B cell (primary cell): ENCODE measurements around the gene KIAA0586. TPM values are rescaled to one million over a fixed set of nuclear protein-coding genes. Genes with fewer than 3 reads are reported as not detected.
"Not testable (repeated sequence)": the region's sequence is repeated elsewhere in the genome, so short reads cannot be mapped to it uniquely, and the experiment has no call there.

Experiments
- ATAC-seq: fragments of 200-7000 bp; cut with Tn5 transposase; one replicate; pipeline ENCODE4 v1.10.0; 2021; ENCODE audit warnings: low read depth, mild to moderate bottlenecking, moderate number of reproducible peaks, moderate library complexity
- CTCF ChIA-PET: fragments of 350-600 bp; sonication (Branson Sonifier 250); formaldehyde crosslinking; loops from one replicate; lab custom pipeline; 2021; ENCODE audit warnings: antibody characterized with exemption, inconsistent platforms; lab: Charles Lee
- POLR2A ChIA-PET: fragments of 350-600 bp; sonication (Branson Sonifier 250); formaldehyde crosslinking; loops from one replicate; lab custom pipeline; 2021; ENCODE audit warnings: antibody characterized with exemption; lab: Charles Lee
- DNase-seq: peaks from one replicate; pipeline ENCODE4 v3.0.0; 2013
- H2AFZ ChIP-seq: 2 replicates; pipeline ENCODE4 v1.6.1; 2012; ENCODE audit warnings: mild to moderate bottlenecking, low read depth, low read length; ENCODE audit not compliant: insufficient read depth, poor library complexity, severe bottlenecking
- H3K27ac ChIP-seq, 2 donors: 1 replicate in 1 of 2; 2 replicates in 1 of 2; pipeline ENCODE4 v1.5.1; 2012 to 2013; ENCODE audit warnings: low read length in 2 of 2, mild to moderate bottlenecking in 2 of 2, moderate library complexity in 1 of 2
- H3K27me3 ChIP-seq, 4 experiments: fragments of 200-600 bp in 1 of 4; sonication (generic) in 1 of 4; replicated peaks in 1 of 4; 1 replicate in 2 of 4; 2 replicates in 2 of 4; pipeline versions ENCODE4 v1.6.1 to v1.7.0; 2013 to 2016; ENCODE audit warnings: low read length in 3 of 4, mild to moderate bottlenecking in 2 of 4, mixed read lengths in 1 of 4, moderate library complexity in 1 of 4; ENCODE audit not compliant: insufficient read depth in 4 of 4, control insufficient read depth in 3 of 4; ENCODE audit errors: control extremely low read depth in 1 of 4
- H3K36me3 ChIP-seq, 2 experiments: replicated peaks in 1 of 2; 1 replicate in 1 of 2; 2 replicates in 1 of 2; pipeline versions ENCODE4 v1.6.1 to v1.7.1; 2013; ENCODE audit warnings: low read length in 1 of 2; ENCODE audit not compliant: insufficient read depth in 2 of 2, control insufficient read depth in 1 of 2; ENCODE audit errors: control extremely low read depth in 1 of 2, extremely low read depth in 1 of 2
- H3K4me1 ChIP-seq, 2 donors: fragments of 200-600 bp in 1 of 2; sonication (generic) in 1 of 2; 1 replicate in 1 of 2; 2 replicates in 1 of 2; pipeline versions ENCODE4 v1.5.1 to v1.6.1; 2013 to 2017; ENCODE audit warnings: low read length in 2 of 2; ENCODE audit not compliant: control insufficient read depth in 2 of 2, insufficient read depth in 2 of 2
- H3K4me2 ChIP-seq: replicated peaks from 2 replicates; pipeline ENCODE3; 2012; ENCODE audit warnings: mild to moderate bottlenecking, low read depth, low read length; ENCODE audit not compliant: poor library complexity, severe bottlenecking
- H3K4me3 ChIP-seq, 5 experiments: fragments of 200-600 bp in 1 of 5; sonication (generic) in 1 of 5; 1 replicate in 3 of 5; 2 replicates in 2 of 5; pipeline versions ENCODE4 v1.5.1 to v1.7.0; 2011 to 2016; ENCODE audit warnings: low read length in 4 of 5, mild to moderate bottlenecking in 4 of 5, low read depth in 2 of 5, control low read depth in 1 of 5, moderate library complexity in 1 of 5; ENCODE audit not compliant: insufficient read depth in 1 of 5; ENCODE audit errors: control extremely low read depth in 1 of 5, extremely low read depth in 1 of 5
- H3K79me2 ChIP-seq: fragments of 200-600 bp; sonication (generic); one replicate; pipeline ENCODE4 v1.6.0; 2016; ENCODE audit warnings: low read length; ENCODE audit not compliant: control insufficient read depth, insufficient read depth
- H3K9ac ChIP-seq: fragments of 200-600 bp; sonication (generic); 2 replicates; pipeline ENCODE4 v1.6.1; 2017; ENCODE audit warnings: mild to moderate bottlenecking, low read length, moderate library complexity
- H3K9me3 ChIP-seq, 3 donors: one replicate each; pipeline versions ENCODE4 v1.6.1 to v1.7.1; 2013; ENCODE audit warnings: low read length in 2 of 3; ENCODE audit not compliant: control insufficient read depth in 2 of 3, insufficient read depth in 1 of 3; ENCODE audit errors: control extremely low read depth in 1 of 3
- H4K20me1 ChIP-seq: 2 replicates; pipeline ENCODE4 v1.6.0; 2012; ENCODE audit warnings: mild to moderate bottlenecking, low read length; ENCODE audit not compliant: insufficient read depth, control insufficient read depth, poor library complexity, severe bottlenecking
- H3K27ac Mint-ChIP-seq: one replicate; pipeline ENCODE4 v1.8.0; 2021; ENCODE audit warnings: mixed read lengths
- H3K27me3 Mint-ChIP-seq: one replicate; pipeline ENCODE4 v1.8.0; 2021; ENCODE audit warnings: mixed read lengths
- H3K4me1 Mint-ChIP-seq: one replicate; pipeline ENCODE4 v1.8.0; 2021; ENCODE audit warnings: mixed read lengths
- H3K4me3 Mint-ChIP-seq: one replicate; pipeline ENCODE4 v1.8.0; 2021; ENCODE audit warnings: mixed read lengths
- H3K9me3 Mint-ChIP-seq: one replicate; pipeline ENCODE4 v1.8.0; 2022; ENCODE audit warnings: mixed read lengths; ENCODE audit not compliant: insufficient read depth
- CTCF ChIP-seq: fragments of 200-600 bp; IDR thresholded peaks from one replicate; pipeline ENCODE4 v1.8.0; 2022; ENCODE audit warnings: antibody characterized with exemption, mild to moderate bottlenecking
- EZH2 ChIP-seq: IDR thresholded peaks from 2 replicates; pipeline ENCODE4 v1.6.1; 2012; ENCODE audit warnings: borderline replicate concordance, low read depth, mild to moderate bottlenecking, moderate library complexity, low read length; ENCODE audit not compliant: insufficient read depth, poor library complexity, severe bottlenecking
- WGBS: methylation state at CpG from one replicate; pipeline ENCODE4 v1.1.5; 2013; ENCODE audit warnings: missing lambda C conversion rate; ENCODE audit not compliant: insufficient coverage; 5-methylcytosine and 5-hydroxymethylcytosine counted together
- intact Hi-C: fragments of 100-400 bp; cut with micrococcal nuclease; formaldehyde crosslinking; loops from one replicate; pipeline ENCODE4 v1.10.0; 2022
- polyA plus RNA-seq: library from polyadenylated mRNA; depleted of rRNA; stranded (reverse); fragments of >200 nt; gene quantifications from 2 replicates; pipeline ENCODE4 v1.2.3, GENCODE V29; 2012
- total RNA-seq, 2 donors: library from RNA; stranded (reverse); fragments of 120-200 nt in 1 of 2; gene quantifications; 1 replicate in 1 of 2; 2 replicates in 1 of 2; pipeline versions ENCODE4 v1.2.3 to v1.2.4, GENCODE V29; 2013 to 2022

Gene KIAA0586
- total and polyA plus RNA-seq, 2 donors (not counting 1 experiment from before 2014, with no cell fraction given): 12.2 to 27.5 TPM

GRCh38 chr14:58415636-58416547 is 11.6 kb upstream of the KIAA0586 start:
- TF ChIP-seq EZH2 (no peak), CTCF (no peak)
- Histone ChIP-seq H3K27me3 (no peaks in the 10 kb centered on the region), H3K79me2 (peaks cover 35% of the 10 kb centered on the region), H2AFZ (no peak overlapping the region), H3K9ac (no peak overlapping the region), H4K20me1 (no peaks in the 10 kb centered on the region), H3K4me1 (peaks cover 0 to 3% of the 10 kb centered on the region in 2 donors), H3K27ac (no peak overlapping the region), H3K4me3 (no peak overlapping the region), H3K9me3 (no peaks in the 10 kb centered on the region), H3K36me3 (peaks cover 8 to 32% of the 10 kb centered on the region in 2 experiments), H3K4me2 (no peak overlapping the region)
- Mint-ChIP-seq H3K4me1 (peaks cover 16% of the 10 kb centered on the region), H3K9me3 (no peaks in the 10 kb centered on the region), H3K27ac (no peak overlapping the region), H3K4me3 (no peak overlapping the region), H3K27me3 (no peaks in the 10 kb centered on the region)
- no peak for DNase-seq
- ChIA-PET POLR2A (no interaction called here), CTCF (no interaction called here)
- ATAC-seq: no peak
- intact Hi-C loops: no loop called here
- WGBS: 93% methylated on average over 6 of the region's 10 CpGs

- CTCF ChIA-PET, H3K9me3 Mint-ChIP-seq, H4K20me1 ChIP-seq, intact Hi-C loops, POLR2A ChIA-PET, H3K4me1 ChIP-seq, H3K4me2 ChIP-seq, H3K27me3 Mint-ChIP-seq, H3K4me3 Mint-ChIP-seq, DNase-seq, ATAC-seq, H3K4me3 ChIP-seq, H3K27ac Mint-ChIP-seq, H3K9ac ChIP-seq, H3K9me3 ChIP-seq, H3K27ac ChIP-seq, H3K27me3 ChIP-seq, H2AFZ ChIP-seq: not testable (repeated sequence)
- Histone ChIP-seq H3K79me2 (peaks cover 35% of the 10 kb centered on the region), H3K36me3 (peaks cover 6 to 41% of the 10 kb centered on the region in 2 experiments)
- WGBS: 89% methylated on average over 1 of the region's 1 CpG
- peaks cover 16% of the 10 kb centered on the region for H3K4me1 Mint-ChIP-seq
These were observed 10.6 kb upstream of the KIAA0586 start for GRCh38 chr14:58416934-58417333.
